ENCODE results near the gene G6PC3.

DNA sequence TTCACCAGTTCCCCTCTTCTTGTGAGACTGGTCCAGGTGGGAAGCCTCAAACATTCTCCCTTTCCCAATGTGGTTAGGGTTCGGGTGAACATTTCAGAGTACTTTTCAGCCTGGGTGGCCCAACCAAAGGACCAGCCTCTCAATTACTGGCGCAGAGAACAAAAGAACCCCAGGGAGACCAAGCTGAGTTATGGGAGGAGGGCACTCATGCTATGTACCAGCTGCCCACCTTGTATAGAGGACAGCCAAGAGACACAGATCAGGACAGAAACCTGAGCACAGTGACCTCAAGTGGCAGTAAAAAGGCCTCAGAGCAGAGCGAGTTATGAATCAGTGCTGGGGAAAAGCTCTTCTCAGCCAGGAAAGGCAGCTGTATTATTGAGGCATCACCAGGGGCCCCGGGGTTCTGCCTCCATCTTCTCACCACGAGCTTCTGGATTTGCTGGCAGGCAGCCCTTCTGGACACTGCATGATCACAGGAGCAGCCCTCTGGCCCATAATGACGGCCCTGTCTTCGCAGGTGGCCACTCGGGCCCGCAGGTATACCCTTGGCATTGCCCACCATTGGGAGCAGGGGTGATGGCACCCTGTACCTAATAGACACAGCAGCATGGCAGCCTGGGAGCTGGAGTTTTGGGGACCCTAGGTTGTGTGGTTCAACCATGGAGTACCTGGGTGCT is 3.8 kb downstream of the G6PC3 start:
- TF ChIP-seq POLR2AphosphoS5 (IDR thresholded peaks at IDR 0.05; ENCODE audit: borderline replicate concordance, low read depth, low read length) (no peak), EZH2 (IDR thresholded peaks at IDR 0.05) (no peak)
